ENCODE results near the gene CCDC40. TPM values are rescaled to one million over a fixed set of nuclear protein-coding genes. Genes with fewer than 3 reads are reported as not detected.

The CCDC40 gene
- total and polyA plus RNA-seq, 2 donors from 2014 or later: 5.1 to 22.6 TPM

GRCh38 chr17:80006339-80006720 is 30.1 kb upstream of the CCDC40 start:
- Histone ChIP-seq H3K27ac (ENCODE audit: low read depth in 2 of 2, low read length in 2 of 2) (peak overlapping the region in 1 of 2 donors; percentile 32), H3K4me1 (ENCODE audit: control insufficient read depth in 2 of 3, insufficient read depth in 2 of 3, low read depth in 1 of 3, low read length in 3 of 3) (peaks cover 0 to 9% (median 5%) of the 10 kb centered on the region in 3 donors), H3K9me3 (ENCODE audit: control insufficient read depth in 2 of 3, insufficient read depth in 1 of 3, low read length in 3 of 3) (no peaks in the 10 kb centered on the region), H3K36me3 (ENCODE audit: control insufficient read depth in 2 of 3, insufficient read depth in 3 of 3, low read length in 3 of 3) (peaks cover 0 to 4% (median 0%) of the 10 kb centered on the region in 3 donors), H3K9ac (ENCODE audit: low read length in 3 of 3) (peak overlapping the region in 1 of 3 donors; percentile 4), H3K27me3 (ENCODE audit: control insufficient read depth, insufficient read depth, low read length) (no peaks in the 10 kb centered on the region), H3K4me3 (ENCODE audit: low read length in 3 of 3) (peak overlapping the region in 2 of 3 donors; percentile 44 to 57)
- FAIRE-seq: no peak
- no peak for TF ChIP-seq CTCF (IDR thresholded peaks at IDR 0.05; ENCODE audit: borderline replicate concordance, extremely low read depth, insufficient read depth)
- peak in 2 of 5 donors; percentile 48 to 49 for DNase-seq
- intact Hi-C loops (cut with DNase I): no loop called here

GRCh38 chr17:80006811-80007752 is 29.4 kb upstream of the CCDC40 start:
- Histone ChIP-seq H3K4me1 (ENCODE audit: control insufficient read depth in 2 of 3, insufficient read depth in 2 of 3, low read depth in 1 of 3, low read length in 3 of 3) (peaks cover 0 to 9% (median 5%) of the 10 kb centered on the region in 3 donors), H3K36me3 (ENCODE audit: control insufficient read depth in 2 of 3, insufficient read depth in 3 of 3, low read length in 3 of 3) (peaks cover 0 to 4% (median 0%) of the 10 kb centered on the region in 3 donors), H3K9me3 (ENCODE audit: control insufficient read depth in 2 of 3, insufficient read depth in 1 of 3, low read length in 3 of 3) (no peaks in the 10 kb centered on the region), H3K9ac (ENCODE audit: low read length in 3 of 3) (no peak overlapping the region), H3K27ac (ENCODE audit: low read depth in 2 of 2, low read length in 2 of 2) (no peak overlapping the region), H3K27me3 (ENCODE audit: control insufficient read depth, insufficient read depth, low read length) (no peaks in the 10 kb centered on the region), H3K4me3 (ENCODE audit: low read length in 3 of 3) (no peak overlapping the region)
- DNase-seq: peak in 1 of 5 donors; percentile 77
- no peak for TF ChIP-seq CTCF (IDR thresholded peaks at IDR 0.05; ENCODE audit: borderline replicate concordance, extremely low read depth, insufficient read depth)
- intact Hi-C loops (cut with DNase I): no loop called here
- no peak for FAIRE-seq

- no peak for FAIRE-seq
- Histone ChIP-seq H3K9me3 (ENCODE audit: control insufficient read depth in 2 of 3, insufficient read depth in 1 of 3, low read length in 3 of 3) (no peaks in the 10 kb centered on the region), H3K9ac (ENCODE audit: low read length in 3 of 3) (no peak overlapping the region), H3K27me3 (ENCODE audit: control insufficient read depth, insufficient read depth, low read length) (no peaks in the 10 kb centered on the region), H3K27ac (ENCODE audit: low read depth in 2 of 2, low read length in 2 of 2) (no peak overlapping the region), H3K4me3 (ENCODE audit: low read length in 3 of 3) (no peak overlapping the region), H3K4me1 (ENCODE audit: control insufficient read depth in 2 of 3, insufficient read depth in 2 of 3, low read depth in 1 of 3, low read length in 3 of 3) (peaks cover 0 to 6% (median 5%) of the 10 kb centered on the region in 3 donors), H3K36me3 (ENCODE audit: control insufficient read depth in 2 of 3, insufficient read depth in 3 of 3, low read length in 3 of 3) (peaks cover 0 to 9% (median under 1%) of the 10 kb centered on the region in 3 donors)
- TF ChIP-seq CTCF (IDR thresholded peaks at IDR 0.05; ENCODE audit: borderline replicate concordance, extremely low read depth, insufficient read depth): no peak
- DNase-seq: peak in 1 of 5 donors; percentile 47
- intact Hi-C loops (cut with DNase I): no loop called here
These were observed 28.5 kb upstream of the CCDC40 start for GRCh38 chr17:80007939-80008338.

Measured in kidney (tissue), 14 donors.